GM21528 (cell line): ENCODE results near the gene CHRM4.

ENCODE experiments used
- ATAC-seq: cut with Tn5 transposase; IDR thresholded peaks from one replicate; pipeline ENCODE4 v1.9.1; 2021; ENCODE audit warnings: mild to moderate bottlenecking, moderate library complexity; ENCODE audit not compliant: unreplicated experiment, low FRiP score

The CHRM4 gene

DNA sequence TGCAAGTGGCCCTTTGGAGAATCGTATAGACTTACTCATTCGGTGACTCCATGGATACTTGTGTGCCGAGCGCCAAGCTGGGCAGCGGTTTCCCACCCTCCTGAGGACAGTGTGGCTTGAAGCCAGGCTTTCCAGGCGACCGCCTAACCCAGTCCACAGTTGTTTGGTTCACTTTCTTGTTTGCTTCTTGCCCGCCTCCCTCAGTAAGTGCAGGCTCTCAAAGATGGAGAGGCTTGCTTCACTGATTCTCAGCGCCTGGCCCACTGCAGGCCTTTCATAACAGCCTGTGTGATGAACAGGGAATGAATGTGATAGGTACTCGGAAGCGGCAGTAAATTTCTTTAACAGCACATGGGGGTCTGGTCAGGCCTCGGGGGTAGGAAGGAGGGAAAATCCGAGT is 21.3 kb downstream of the CHRM4 start:
- no peak for ATAC-seq

DNA sequence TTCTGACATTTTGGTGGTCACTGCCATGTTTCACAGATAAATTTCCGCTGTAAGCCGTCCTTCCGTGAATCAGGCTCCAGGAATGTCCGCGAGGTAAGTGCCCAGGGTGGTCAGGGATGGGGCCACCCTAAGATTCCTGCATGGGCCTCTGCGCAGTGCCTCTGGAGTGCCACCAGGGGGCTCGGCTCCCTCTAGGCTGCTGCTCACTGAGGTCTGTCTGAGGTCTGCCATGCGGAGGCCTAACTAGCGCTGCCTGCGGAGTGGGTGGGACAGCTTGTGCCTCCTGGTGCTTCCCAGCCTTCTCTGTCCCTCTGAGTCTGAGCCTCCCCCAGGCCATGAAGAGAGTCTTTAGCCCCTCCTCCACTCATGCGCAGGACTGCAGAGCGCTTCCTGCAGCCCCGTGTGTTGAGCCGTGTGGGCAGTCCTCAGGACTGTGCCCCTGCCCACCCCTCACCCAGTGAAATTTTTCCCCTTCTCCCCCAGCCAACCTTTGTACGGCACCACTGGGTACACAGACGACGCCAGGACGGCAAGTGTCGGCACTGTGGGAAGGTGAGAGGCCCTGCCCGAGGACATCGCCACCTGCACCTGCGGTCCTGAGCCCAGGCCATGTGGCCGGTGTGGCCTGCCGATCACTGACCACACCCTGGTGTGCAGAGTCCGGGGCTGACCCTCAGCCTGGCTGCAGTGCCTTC is 22.0 kb downstream of the CHRM4 start:
- ATAC-seq, result no peak

DNA sequence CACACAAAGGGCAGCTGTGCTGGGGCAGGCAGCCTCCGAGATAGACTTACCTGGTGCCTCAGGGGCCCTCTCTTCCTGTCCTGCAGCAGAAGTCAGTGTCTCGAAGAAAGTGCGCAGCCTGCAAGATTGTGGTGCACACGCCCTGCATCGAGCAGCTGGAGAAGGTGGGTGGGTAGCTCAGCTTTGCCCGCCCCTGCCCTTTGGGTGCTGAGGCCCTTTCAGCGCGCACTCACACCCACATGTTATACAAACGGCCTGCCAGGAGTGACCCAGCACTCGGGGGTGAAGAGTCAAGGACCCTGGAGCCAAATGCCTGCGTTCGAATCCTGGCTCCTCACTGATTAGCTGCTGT is 23.7 kb downstream of the CHRM4 start:
- ATAC-seq, result no peak

DNA sequence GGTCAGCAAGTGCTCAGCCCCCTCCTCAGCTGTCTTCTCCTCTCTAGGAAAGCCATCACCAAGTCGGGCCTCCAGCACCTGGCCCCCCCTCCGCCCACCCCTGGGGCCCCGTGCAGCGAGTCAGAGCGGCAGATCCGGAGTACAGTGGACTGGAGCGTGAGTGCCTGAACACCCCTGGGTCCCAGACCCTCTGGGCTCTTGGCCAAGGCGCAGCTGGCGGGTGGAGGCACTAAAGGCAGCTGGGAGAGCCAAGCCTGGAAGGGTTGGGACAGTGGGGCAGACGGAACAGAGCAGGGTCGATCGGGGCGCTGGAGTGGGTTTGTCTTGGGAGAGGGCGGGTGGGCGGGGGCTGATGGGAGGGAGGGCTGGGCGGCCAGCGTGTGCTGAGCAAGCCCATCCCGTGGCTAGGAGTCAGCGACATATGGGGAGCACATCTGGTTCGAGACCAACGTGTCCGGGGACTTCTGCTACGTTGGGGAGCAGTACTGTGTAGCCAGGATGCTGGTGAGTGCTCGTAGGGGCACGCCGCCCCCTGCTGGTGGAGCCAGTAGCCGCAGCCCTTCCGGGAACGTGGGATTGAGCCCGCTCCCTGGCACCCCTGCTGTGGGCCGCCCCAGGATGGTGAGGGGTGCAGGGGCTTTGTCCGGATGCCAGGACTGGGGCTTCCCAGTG is 24.2 kb downstream of the CHRM4 start:
- no peak for ATAC-seq

DNA sequence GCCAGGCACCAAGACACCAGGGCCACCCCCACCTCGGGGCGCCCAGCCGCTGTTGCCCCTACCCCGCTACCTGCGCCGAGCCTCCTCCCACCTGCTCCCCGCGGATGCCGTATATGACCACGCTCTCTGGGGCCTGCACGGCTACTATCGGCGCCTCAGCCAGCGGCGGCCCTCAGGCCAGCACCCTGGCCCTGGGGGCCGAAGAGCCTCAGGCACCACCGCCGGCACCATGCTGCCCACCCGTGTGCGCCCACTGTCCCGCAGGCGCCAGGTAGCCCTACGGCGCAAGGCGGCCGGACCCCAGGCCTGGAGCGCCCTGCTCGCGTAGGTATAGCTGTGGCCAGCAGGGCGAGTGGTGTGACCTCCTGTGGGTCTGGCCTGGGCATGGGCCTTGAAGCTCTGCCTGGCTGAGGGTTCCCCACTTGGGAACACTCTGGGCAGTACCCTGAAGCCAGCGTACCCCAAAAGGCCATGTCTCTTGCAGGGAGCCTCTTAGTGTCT is 24.9 kb downstream of the CHRM4 start:
- no peak for ATAC-seq

DNA sequence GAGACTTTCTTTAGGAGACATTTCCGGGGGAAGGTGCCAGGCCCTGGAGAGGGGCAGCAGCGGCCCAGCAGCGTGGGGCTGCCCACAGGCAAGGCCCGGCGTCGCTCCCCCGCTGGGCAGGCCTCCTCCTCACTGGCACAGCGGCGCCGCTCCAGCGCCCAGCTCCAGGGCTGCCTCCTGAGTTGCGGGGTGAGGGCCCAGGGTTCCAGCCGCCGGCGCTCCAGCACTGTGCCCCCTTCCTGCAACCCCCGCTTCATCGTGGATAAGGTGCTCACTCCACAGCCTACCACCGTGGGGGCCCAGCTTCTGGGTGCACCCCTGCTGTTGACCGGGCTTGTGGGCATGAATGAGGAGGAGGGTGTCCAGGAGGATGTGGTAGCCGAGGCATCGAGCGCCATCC is 25.3 kb downstream of the CHRM4 start:
- no peak for ATAC-seq

DNA sequence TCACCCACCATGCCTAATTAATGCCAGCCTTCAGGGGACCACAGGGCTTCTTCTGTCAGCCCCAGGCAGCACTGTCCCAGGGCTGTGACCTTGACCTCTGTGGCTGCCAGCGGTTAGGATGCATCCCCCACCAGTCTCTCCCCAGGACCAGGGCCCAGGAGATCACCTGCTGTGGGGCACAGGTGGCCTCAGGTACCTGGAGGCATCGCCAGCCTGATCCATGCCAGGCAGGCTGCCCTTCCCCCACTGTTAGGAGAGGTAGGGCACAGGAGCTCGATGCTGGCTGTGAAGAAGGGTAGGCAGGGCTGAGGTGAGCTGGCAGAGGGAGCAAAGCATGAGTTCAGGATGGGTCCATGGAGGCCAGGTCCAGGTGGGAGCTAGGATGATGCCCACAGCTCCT is 26.8 kb downstream of the CHRM4 start:
- no peak for ATAC-seq

DNA sequence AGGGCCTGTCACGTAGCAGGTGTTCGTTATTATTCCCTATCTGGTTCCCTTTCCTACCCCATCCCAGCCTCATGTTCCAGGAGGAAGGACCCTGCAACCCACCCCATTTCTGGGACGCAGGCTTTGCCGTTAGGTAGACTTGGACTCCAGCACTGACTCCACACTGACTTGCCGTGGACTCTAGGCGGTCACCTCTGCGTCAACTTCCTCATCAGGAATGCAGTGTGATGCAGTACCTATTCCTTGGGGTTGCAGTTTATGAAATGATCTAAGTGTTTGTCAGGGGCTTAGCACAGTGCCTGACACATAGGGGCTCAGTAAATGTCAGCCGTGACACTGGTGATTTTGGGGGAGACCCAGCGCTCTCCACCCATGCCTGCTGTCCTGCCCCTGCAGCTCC is 27.5 kb downstream of the CHRM4 start:
- no peak for ATAC-seq

DNA sequence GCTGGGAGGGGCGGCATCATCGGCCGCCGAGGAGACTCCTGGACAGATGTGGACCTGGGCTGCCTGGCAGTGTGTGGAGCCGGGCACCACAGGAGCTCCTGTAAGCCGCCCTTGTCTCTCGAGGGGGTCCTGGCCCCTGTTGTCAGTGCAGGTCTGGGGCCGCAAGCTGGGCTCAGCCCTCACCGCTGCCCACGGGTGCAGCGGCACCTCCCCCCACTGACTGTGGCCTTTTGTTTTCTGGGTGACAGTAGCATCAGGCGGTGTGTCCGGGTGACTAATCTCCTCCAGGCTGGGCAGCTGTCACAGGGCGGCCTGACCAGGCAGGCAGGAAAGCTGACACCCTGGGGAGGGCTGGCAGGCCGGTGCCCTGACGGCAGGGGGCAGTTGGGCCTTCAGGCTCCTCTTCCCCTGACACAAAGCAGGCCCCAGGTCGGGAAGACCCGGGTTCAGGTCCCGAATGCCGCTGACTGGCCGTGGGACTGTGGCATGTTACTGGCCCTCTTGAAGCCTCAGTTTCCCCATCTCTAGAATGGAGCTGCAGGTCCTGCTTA is 28.0 kb downstream of the CHRM4 start:
- ATAC-seq, result no peak

DNA sequence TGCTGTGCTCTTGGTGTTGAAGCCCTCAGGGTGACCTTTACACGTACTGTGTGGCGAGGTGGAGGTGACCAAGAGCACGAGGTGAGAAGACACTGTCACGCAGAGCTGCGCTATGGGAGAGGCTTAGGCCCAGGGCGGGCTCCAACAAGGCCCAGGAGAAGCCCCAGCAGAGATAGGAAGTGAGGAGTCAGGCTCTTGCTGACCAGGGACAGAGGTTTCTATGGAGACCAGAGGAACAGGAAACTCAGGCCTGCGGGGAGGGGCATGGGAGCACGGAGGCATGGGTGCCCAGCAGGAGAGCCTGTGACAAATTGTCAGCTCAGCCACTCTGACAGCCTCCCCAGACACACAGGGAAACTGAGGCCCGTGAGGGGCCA is 28.6 kb downstream of the CHRM4 start:
- ATAC-seq, result no peak

DNA sequence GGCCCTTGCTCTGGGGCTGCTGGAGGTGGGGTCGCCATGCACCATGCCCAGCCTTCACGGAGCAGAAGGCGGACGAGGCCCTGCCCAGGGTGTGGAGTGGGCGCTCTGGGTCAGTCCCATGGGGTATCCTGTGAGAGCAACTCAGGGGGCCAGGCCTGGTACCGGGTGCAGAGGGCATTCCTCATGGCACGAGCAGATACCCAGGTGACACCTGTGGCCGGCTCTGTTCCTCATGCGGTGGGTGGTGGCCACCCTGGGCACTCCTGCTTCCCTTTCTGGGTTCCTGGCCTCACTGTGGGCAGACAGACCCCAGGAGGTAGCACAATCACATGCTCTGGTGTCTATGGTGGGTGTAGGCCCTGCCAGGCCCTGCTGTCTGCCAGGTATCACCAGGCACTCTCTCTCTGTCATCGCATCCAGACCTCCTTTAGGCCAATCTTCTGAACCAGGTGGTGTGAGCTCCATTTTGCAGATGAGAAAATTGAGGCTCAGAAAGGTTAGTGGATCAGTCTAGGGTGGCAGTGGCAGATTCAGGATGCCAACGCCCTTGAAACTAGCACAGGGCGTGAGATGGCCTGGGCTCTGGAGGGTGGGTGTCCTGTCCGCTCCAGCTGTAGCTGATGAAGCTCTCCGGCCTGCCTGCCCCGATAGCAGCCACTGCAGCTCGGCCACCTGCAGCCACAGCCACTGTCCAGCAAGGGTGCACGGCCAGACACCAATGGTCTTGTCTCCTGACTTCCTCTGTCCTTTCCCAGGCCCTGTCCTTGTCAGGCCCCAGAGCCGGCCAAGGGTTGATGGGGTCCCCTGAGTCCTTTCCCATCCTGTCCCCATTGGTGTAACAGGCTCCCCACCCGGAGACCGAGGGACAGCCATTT is 29.2 kb downstream of the CHRM4 start:
- ATAC-seq, result no peak

DNA sequence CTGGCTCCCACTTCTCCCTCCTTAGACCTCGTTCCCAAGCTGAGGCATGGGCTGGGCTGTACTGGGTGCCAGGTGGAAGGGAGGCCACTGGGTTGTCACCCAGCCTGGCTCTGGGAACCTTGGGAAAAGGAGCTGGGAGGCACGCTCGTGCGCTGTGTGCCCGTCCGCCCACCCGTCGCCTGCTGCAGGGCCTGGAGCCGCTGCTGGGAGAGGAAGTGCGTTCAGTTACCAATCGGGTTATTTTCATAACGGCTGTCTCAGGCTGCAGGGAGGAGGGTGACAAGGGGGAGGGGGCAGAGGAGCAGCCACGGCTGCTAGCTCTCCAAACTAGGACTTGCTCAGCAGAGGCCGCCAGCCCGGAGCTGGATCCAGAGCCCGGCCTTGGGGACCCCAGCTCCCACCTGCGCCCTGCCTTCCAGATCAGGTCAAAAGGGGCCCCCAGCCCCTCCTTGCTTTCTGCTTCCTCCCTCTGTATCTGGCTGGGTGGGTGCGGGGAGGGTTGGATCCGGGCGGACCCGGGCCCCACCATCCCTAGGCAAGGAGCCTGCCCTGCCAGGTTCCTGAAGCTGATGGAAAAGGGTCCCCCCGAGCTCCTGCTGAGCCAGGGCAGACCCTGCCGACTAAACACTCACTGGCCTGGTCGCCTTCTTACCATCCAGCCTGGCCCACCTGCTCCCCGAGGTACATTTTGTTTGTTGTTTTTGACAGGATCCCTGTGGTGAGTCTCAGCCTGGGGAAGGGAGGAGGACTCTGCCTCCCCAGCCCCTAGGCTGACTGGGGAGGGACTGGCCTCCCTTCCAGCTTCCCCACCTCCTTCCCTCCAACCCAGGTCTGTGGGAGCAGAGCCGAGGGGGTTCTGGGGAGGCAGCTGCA is 30.1 kb downstream of the CHRM4 start:
- ATAC-seq, result peak; percentile 76

DNA sequence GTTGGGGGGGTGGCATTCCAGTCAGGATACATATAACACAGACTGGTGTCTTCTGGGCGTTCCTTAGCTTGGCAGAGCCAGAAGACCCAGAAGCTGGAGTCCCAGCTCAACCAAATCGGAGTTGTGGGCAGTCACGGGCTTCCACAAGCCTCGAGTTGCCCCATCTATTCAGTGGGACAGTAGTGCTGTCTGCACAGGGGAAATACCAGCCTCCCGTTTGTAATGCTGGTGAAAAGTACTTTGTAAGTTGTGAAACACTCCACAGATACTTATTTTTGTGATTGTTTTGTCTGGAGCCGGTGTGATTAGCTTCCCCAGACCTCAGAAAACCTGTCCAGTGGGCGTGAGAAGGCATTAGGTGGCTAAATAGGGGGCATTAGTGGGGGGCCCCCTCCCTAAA is 30.7 kb downstream of the CHRM4 start:
- ATAC-seq, result no peak

DNA sequence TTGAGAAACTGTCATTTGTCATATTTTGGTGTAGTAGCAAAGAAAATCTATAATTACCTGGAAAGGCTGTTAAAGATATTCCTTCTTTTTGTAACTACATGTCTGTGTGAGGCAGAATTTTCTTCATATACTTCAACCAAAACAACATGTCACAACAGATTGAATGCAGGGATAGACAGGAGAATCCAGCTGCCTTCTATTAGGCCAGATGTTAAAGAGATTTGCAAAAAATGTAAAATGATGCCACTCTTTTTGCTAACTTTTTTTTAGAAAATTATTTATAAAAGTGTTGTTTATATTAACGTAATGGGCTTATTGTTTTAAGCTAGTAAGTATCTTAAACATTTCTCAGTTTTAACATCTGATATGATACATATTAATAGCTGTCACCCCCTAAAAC is 31.6 kb downstream of the CHRM4 start:
- ATAC-seq, result no peak

DNA sequence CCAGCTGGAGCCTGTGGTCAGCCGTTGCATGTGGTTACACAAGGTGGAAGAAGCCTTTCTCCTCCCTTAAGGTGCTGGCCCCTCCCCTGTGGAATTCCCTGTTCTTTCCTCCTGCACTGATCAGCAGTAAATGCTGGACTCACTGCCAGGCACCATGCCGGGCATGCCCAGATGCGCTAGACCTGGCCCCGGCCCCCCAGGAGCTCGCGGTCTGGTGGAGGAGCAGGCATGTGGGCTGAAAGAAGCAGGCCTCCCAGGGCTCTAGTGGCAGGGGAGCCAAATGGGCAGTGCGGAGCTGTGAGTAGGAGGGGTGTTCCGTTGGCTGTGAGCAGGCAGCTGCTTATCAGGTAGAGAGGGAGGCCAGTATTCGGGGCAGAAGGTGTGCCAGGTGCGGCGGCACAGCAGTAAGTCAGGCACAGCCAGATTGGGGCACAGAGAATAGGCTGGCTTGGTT is 34.1 kb downstream of the CHRM4 start:
- no peak for ATAC-seq

DNA sequence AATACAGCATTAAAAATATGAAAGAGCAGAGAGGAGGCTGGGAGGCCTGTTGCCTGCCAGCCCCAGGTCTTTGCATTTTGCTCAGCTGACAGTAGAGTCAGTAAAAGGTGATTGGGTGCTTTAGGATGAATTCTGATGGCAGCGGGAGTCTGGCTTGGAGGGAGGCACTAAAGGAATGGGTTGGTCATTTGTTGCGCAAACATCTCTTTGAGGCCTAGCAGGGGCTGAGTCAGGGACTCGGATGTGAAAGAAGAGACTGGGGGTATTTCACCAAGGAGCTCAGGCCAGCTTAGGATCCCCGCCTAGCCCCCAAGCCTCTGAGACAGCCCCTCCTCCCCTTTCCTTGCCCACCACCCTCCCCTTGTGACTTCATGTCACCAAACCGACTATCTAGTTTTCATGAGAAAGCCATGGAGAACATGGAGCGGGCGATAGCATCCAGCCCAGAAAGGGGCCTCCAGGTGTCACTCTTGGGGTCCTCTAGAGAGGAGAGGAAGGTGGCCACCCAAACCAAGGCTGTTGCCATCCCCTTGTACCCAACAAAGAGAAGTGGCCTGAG is 34.6 kb downstream of the CHRM4 start:
- ATAC-seq, result no peak

DNA sequence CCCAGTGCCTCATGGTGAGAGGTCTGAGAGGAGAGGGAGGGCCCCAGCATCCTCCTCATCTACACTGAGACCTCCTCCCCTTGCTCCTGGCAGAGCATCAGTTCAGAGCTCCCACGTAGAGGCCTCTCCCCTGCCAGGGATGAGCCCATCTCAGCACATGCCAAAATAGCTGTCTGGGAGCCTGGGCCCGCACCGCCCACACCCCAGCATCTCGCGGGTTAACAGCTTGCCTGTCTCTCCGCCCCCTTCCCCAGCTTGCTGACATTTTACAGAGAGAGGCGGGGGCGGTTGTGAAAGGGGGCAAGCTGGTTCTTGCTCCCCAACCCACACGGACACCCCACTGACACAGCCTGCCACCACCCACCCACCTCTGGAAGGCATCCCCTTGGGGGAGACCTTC is 37.9 kb downstream of the CHRM4 start:
- ATAC-seq, result no peak

DNA sequence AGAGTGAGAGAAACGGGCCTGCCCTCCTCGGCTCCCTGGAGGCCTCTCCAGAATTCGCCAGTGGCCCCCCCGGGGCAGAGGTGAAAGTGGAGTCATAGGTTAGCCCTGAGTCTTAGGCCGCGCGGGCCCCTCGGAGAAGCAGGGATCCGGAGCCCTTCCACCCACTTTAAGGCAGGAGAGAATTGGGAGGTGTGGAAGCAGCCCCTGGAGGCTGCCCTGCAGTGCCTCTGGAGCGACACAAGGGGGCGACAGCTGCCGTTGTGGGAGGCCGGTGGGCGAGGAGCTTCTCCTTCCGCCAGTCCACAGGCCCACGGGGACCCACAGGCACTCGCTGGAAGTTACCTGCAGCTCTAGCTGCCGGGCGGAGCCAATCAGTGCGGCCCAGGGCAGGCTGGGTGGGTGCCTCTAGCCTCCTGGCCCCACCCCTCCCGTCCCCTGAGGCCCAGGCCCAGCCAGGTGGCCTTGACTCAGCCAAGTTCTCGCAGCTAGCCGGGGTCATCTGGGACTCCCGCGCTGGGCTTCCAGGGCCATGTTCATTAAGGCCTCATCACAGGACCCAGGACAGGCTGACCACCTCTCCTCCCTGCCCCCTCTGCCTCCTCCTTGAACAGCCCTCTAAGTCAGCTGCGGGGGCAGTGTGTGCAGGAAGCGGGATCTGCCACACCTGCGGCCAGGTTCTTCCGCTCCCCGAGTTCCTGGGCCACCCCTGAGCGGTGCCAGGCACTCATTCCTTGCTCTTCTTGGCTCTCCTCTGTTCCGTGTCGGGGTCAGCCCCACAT is 39.3 kb downstream of the CHRM4 start:
- ATAC-seq, result no peak

DNA sequence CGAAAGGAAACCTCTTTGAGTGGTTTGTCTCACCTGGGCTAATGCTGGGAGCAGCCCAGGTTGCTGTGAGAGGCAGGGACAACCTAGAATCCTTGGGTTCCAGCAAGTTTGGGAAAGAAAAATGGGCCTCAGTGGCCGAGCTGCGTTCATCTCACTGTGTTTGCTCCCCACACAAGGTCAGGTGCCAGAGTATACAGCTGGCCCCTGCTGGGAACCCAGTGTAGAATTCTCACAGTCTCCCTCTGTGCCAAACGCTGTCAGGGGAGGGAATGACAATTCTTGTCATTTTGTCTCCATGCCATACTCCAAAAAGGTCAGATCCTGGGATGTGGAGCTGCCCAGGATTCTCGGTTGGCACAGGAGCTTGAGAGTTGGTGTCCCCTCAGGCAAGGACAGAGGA is 40.0 kb downstream of the CHRM4 start:
- no peak for ATAC-seq
